Omental fat pad (tissue), 4 donors: ENCODE measurements around the gene MAGEA8. TPM values are rescaled to one million over a fixed set of nuclear protein-coding genes. Genes with fewer than 3 reads are reported as not detected.

ENCODE experiments used
- ATAC-seq: fragments of 150-250 bp; one replicate; pipeline ENCODE4 v1.9.1; 2016; ENCODE audit warnings: mild to moderate bottlenecking, moderate library complexity; ENCODE audit not compliant: low FRiP score
- DNase-seq: peaks from one replicate; pipeline ENCODE4 v3.0.0-alpha.2; 2019; ENCODE audit warnings: low spot score
- CTCF ChIP-seq, 3 donors: fragments of 450-650 bp; IDR thresholded peaks; one replicate each; pipeline ENCODE4 v1.5.1; 2016 to 2017; ENCODE audit warnings: antibody characterized with exemption in 3 of 3, mild to moderate bottlenecking in 3 of 3, moderate library complexity in 2 of 3
- total RNA-seq, 4 donors: library from RNA; depleted of rRNA; stranded (reverse); fragments of >200 nt; gene quantifications; one replicate each; pipeline ENCODE4 v1.1.0, GENCODE V29; 2016

Gene MAGEA8
- total RNA-seq, 4 donors from 2014 or later = not detected

- no peak for TF ChIP-seq CTCF (IDR thresholded peaks at IDR 0.05)
- ATAC-seq (no peak), DNase-seq (no peak)
Observed at GRCh38 chrX:149846789-149847188, 34.2 kb upstream of the MAGEA8 start.

- TF ChIP-seq CTCF (IDR thresholded peaks at IDR 0.05) = no peak
- no peak for ATAC-seq
Observed at GRCh38 chrX:149848855-149849254, 32.1 kb upstream of the MAGEA8 start.

GRCh38 chrX:149849787-149850186 is 31.2 kb upstream of the MAGEA8 start:
- TF ChIP-seq CTCF (IDR thresholded peaks at IDR 0.05) = no peak
- ATAC-seq (no peak), DNase-seq (no peak)

More at GRCh38 chrX:149848855-149849254, 32.1 kb upstream of the MAGEA8 start:
- no peak for DNase-seq

GRCh38 chrX:149851864-149852263 is 29.1 kb upstream of the MAGEA8 start:
- TF ChIP-seq CTCF (IDR thresholded peaks at IDR 0.05) = no peak
- DNase-seq (no peak), ATAC-seq (no peak)

- DNase-seq = no peak
- no peak for TF ChIP-seq CTCF (IDR thresholded peaks at IDR 0.05)
- ATAC-seq = no peak
Observed at GRCh38 chrX:149853925-149854324, 27.1 kb upstream of the MAGEA8 start.

GRCh38 chrX:149858592-149858991 is 22.4 kb upstream of the MAGEA8 start:
- DNase-seq (no peak), ATAC-seq (no peak)
- no peak for TF ChIP-seq CTCF (IDR thresholded peaks at IDR 0.05)

- TF ChIP-seq CTCF (IDR thresholded peaks at IDR 0.05) = no peak
- DNase-seq = no peak
- ATAC-seq = no peak
Observed at GRCh38 chrX:149860445-149860844, 20.5 kb upstream of the MAGEA8 start.
